Cardiac muscle cell (in vitro differentiated cells and primary cell): ENCODE data around the gene CPT1A. TPM values are rescaled to one million over a fixed set of nuclear protein-coding genes. Genes with fewer than 3 reads are reported as not detected.
A peak's percentile ranks its signal among the peaks of the same experiment; 100 is the strongest.

ENCODE experiments used
- DNase-seq, 2 donors: peaks; one replicate each; pipeline versions ENCODE4 v3.0.0 to v3.0.0-alpha.2; 2010 to 2017; ENCODE audit warnings: low read depth in 1 of 2, low spot score in 1 of 2
- H3K27ac ChIP-seq: fragments of 200-600 bp; sonication (generic); 2 replicates; pipeline ENCODE4 v1.5.1; 2016
- H3K27me3 ChIP-seq: fragments of 200-600 bp; sonication (generic); 2 replicates; pipeline ENCODE4 v1.6.0; 2016; ENCODE audit warnings: control low read depth
- H3K36me3 ChIP-seq: fragments of 200-600 bp; sonication (generic); 2 replicates; pipeline ENCODE4 v1.5.1; 2016; ENCODE audit warnings: control low read depth
- H3K4me1 ChIP-seq: fragments of 200-600 bp; sonication (generic); 2 replicates; pipeline ENCODE4 v1.8.1; 2017; ENCODE audit warnings: low read depth, mild to moderate bottlenecking, mixed run types
- H3K4me3 ChIP-seq: fragments of 200-600 bp; sonication (generic); 2 replicates; pipeline ENCODE4 v1.5.1; 2016; ENCODE audit warnings: mild to moderate bottlenecking
- H3K9me3 ChIP-seq: fragments of 200-600 bp; sonication (generic); 2 replicates; pipeline ENCODE4 v1.5.1; 2017; ENCODE audit warnings: low read depth, mild to moderate bottlenecking, control low read depth
- polyA plus RNA-seq: library from polyadenylated mRNA; unstranded; fragments of >200 nt; fragmentation: Nextera tagmentation; extraction: Ambion mirVana; gene quantifications from 2 replicates; pipeline ENCODE4 v1.2.1, GENCODE V29; 2016
- total RNA-seq: library from RNA; depleted of rRNA; stranded (reverse); fragments of >200 nt; gene quantifications from 2 replicates; pipeline ENCODE4 v1.2.3, GENCODE V29; 2016
- TF ChIP-seq, protein P1 (sequence below): IDR thresholded peaks from 2 replicates; pipeline ENCODE4 v1.5.1; 2012; ENCODE audit warnings: low read depth, mild to moderate bottlenecking, low read length

Gene CPT1A
- total and polyA plus RNA-seq, 2 experiments from 2014 or later: 2.1 to 7.4 TPM

DNA sequence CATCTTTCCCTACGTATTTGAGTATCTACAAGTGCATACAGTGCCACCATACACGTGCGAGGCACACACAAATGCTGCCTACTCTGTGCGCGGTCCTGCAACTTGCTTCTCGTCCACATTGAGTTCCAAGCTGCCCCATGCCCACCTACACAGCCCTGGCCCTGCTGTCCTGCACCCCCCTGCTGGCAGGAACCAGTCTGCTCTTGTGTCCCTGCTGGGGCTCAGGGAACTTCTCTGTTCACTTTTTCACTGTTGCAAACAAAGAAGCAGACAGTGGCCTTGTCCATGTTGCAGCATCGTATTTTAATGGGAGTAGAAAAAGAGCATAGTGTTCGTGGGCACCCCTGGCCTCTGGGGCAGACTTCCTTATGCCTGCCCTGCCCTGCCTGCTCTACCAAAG, 14.0 kb downstream of the CPT1A start:
- no peaks in the 10 kb centered on the region for H3K9me3 ChIP-seq
- DNase-seq: no peak
- no peaks in the 10 kb centered on the region for H3K27me3 ChIP-seq
- H3K36me3 ChIP-seq: no peaks in the 10 kb centered on the region
- no peaks in the 10 kb centered on the region for H3K4me1 ChIP-seq
- no peak overlapping the region for H3K4me3 ChIP-seq
- H3K27ac ChIP-seq: no peak overlapping the region
- TF ChIP-seq, protein P1, sequence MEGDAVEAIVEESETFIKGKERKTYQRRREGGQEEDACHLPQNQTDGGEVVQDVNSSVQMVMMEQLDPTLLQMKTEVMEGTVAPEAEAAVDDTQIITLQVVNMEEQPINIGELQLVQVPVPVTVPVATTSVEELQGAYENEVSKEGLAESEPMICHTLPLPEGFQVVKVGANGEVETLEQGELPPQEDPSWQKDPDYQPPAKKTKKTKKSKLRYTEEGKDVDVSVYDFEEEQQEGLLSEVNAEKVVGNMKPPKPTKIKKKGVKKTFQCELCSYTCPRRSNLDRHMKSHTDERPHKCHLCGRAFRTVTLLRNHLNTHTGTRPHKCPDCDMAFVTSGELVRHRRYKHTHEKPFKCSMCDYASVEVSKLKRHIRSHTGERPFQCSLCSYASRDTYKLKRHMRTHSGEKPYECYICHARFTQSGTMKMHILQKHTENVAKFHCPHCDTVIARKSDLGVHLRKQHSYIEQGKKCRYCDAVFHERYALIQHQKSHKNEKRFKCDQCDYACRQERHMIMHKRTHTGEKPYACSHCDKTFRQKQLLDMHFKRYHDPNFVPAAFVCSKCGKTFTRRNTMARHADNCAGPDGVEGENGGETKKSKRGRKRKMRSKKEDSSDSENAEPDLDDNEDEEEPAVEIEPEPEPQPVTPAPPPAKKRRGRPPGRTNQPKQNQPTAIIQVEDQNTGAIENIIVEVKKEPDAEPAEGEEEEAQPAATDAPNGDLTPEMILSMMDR: no peak

DNA sequence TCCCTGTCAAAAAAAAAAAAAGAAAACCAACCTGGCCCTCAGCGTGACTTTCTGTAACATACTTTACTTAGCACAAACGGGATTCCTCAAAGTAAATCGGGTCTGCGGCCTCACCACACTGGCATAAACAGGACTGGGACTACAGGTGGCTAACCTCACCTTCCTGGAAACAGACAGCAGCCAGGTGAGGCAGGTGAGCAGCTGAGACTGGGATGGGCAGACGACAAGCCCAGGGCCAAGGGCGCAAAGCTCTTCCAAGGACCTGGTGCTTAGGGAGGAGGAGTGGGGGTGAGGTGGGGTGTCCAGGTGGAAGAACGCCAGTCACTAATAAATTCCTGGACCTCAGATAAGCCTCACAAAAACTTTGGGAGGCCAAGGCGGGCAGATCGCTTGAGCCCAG, 15.0 kb downstream of the CPT1A start:
- Histone ChIP-seq H3K9me3 (no peaks in the 10 kb centered on the region), H3K27ac (no peak overlapping the region), H3K4me1 (no peaks in the 10 kb centered on the region), H3K36me3 (no peaks in the 10 kb centered on the region), H3K27me3 (no peaks in the 10 kb centered on the region), H3K4me3 (no peak overlapping the region)
- TF ChIP-seq, protein P1: no peak
- no peak for DNase-seq

DNA sequence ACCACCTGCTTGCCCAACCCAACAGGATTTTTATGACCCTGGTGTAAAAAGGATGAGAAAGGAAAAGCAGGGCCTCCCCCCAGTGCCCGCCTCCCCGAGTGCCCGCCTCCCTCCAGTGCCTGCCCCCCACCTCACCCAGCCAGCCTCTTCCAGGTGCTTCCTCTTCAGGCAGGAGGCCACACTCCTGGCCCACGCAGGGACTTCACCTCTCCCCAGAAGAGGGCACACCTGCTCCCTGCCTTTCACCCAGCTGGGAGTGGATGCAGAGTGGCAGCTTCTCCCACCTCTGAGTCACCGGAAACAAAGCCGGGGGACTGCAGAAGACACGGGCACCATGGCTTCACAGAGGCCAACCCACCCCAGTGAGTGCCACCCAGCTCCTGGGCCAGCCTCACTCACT, 16.1 kb downstream of the CPT1A start:
- no peak overlapping the region for H3K4me3 ChIP-seq
- peak in 1 of 2 donors; percentile 34 for DNase-seq
- TF ChIP-seq, protein P1: no peak
- H3K27me3 ChIP-seq: no peaks in the 10 kb centered on the region
- H3K27ac ChIP-seq: no peak overlapping the region
- H3K4me1 ChIP-seq: no peaks in the 10 kb centered on the region
- no peaks in the 10 kb centered on the region for H3K9me3 ChIP-seq
- no peaks in the 10 kb centered on the region for H3K36me3 ChIP-seq

DNA sequence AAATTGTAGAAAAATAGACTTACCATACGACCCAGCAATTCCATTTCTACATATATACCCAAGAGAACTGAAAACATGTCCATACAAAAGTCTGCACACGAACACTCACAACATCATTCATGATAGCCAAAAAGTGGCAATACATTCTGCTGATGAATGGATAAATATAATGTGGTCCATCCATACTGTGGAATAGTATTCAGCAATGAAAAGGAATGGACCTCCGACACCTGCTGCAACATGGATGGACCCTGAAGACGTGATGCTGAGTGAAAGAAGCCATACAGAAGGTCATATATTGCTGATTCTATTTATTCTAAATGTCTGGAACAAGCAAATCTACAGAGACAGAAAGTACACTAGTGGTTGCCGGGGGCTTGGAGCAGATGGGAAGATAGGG, 19.2 kb downstream of the CPT1A start:
- TF ChIP-seq, protein P1: no peak
- Histone ChIP-seq H3K9me3 (no peaks in the 10 kb centered on the region), H3K27ac (no peak overlapping the region)

DNA sequence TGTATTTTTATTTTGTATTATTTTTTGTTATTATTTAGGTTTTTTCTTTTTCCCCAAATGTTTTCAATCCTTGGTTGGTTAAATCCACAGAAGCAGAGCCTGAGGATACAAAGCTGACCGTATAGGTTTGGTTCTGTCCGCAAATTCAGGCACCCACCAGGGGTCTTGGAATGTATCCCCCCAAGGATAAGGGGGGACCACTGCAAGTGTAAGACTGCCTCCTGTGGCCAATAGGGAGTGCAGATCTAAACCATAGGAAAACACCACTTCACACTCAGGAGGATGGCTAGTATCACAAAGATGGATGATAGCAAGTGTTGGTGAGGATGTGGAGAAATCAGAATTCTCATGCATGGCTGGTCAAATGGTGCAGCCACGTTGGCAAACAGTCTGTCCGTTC, 20.0 kb downstream of the CPT1A start:
- TF ChIP-seq, protein P1: peak; percentile 8
- Histone ChIP-seq H3K4me3 (no peak overlapping the region), H3K36me3 (no peaks in the 10 kb centered on the region), H3K9me3 (no peaks in the 10 kb centered on the region), H3K27ac (no peak overlapping the region), H3K4me1 (no peaks in the 10 kb centered on the region), H3K27me3 (no peaks in the 10 kb centered on the region)
- DNase-seq: no peak

More for the DNA sequence above, 19.2 kb downstream of the CPT1A start:
- no peaks in the 10 kb centered on the region for H3K4me1 ChIP-seq
- H3K4me3 ChIP-seq: no peak overlapping the region
- H3K27me3 ChIP-seq: no peaks in the 10 kb centered on the region
- no peak for DNase-seq
- no peaks in the 10 kb centered on the region for H3K36me3 ChIP-seq

DNA sequence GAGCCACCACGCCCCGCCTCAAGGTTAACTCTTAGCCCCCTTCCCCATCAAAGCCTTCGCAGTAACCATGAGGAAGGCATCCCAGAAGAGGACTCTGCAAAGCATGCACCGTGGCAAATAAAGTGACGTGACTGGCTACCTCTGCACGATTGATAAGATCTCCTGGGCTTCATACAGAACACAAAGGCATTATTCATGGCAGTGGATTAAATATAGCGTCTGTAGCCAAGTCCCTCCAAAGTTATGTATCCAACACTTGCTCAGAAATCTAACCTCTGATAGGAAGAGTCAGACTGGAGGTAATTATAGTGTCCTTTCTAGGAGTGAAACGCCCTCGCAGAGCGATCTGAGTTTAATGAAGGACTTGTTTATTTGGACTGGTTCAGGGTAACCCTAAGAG, 22.4 kb downstream of the CPT1A start:
- no peaks in the 10 kb centered on the region for H3K9me3 ChIP-seq
- no peaks in the 10 kb centered on the region for H3K4me1 ChIP-seq
- H3K27ac ChIP-seq: no peak overlapping the region
- H3K4me3 ChIP-seq: no peak overlapping the region
- TF ChIP-seq, protein P1: no peak
- no peaks in the 10 kb centered on the region for H3K36me3 ChIP-seq
- no peaks in the 10 kb centered on the region for H3K27me3 ChIP-seq
- DNase-seq: no peak
